ENCODE data around the gene PYURF.
"Not testable (repeated sequence)": the region's sequence is repeated elsewhere in the genome, so short reads cannot be mapped to it uniquely, and the experiment has no call there.

The PYURF gene, protein sequence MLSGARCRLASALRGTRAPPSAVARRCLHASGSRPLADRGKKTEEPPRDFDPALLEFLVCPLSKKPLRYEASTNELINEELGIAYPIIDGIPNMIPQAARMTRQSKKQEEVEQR

DNA sequence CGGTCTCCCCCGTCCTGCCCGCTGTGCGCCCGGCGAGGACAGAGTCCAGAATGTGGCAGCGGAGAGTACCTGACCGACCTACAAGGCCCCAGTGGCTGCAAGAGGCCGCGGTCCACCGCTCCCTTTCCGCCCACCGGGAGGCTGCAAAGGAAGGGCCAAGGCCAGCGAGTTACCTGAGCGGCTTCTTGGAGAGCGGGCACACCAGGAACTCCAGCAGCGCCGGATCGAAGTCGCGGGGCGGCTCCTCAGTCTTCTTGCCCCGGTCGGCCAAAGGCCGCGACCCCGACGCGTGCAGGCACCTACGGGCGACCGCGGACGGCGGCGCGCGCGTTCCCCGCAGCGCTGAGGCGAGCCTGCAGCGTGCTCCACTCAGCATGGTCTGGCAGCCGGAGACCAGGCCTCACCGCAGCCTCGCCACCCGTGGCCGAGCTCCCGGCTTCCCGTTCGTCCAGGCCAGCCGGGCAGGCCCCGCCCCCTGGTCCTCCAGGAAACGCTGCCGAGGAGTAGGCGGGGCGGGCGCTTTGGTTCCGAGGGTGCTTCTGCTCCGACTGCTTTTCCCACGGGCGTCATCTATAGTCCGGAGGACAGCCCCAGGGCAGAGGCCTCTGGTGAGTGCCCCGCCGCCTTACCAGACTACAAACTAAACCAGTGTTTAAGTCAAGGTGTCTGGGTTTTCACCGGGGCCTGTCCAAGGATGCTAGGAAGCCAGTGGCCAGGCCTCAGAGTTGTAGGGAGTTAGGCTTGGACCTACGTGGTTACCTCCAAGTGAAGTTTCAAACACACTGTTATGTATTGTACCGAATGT lies at the start of gene PYURF:
Gene PYURF (minus strand): TSS at position 452 of the 805 bp plus-strand sequence. CDS start 76 bp downstream, at position 376.
- DNase-seq (ENCODE audit: low read depth) = peak; percentile 92

- no peak for DNase-seq (ENCODE audit: low read depth)
These were observed 46.4 kb upstream of the PYURF start for GRCh38 chr4:88570001-88570400.

- no peak for DNase-seq (ENCODE audit: low read depth)
These were observed 44.0 kb upstream of the PYURF start for GRCh38 chr4:88567591-88567990.

DNA sequence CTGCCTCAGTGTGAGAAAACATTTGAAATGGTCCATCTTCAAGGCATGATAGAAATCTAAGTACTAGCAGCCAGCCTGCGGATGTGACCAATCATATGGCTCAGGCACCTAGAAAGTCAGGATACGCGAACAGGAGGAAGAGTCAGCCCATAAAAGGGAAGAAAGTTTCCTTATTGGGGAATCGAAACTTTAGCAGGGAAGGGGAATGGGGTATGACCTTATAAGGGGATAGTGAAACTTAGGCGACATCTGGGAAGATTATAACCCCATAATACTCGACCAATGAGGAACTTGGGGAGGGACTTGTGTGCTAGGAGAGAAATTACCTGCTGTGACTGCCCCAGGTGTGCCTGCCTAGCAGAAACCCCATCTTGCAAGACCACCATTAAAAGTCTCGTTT lies 26.2 kb upstream of the PYURF start:
- no peak for DNase-seq (ENCODE audit: low read depth)

- DNase-seq (ENCODE audit: low read depth) = not testable (repeated sequence)
These were observed 15.9 kb upstream of the PYURF start for GRCh38 chr4:88539322-88540068.

- no peak for DNase-seq (ENCODE audit: low read depth)
These were observed 14.1 kb upstream of the PYURF start for GRCh38 chr4:88537709-88538108.

- DNase-seq (ENCODE audit: low read depth) = no peak
These were observed 11.6 kb upstream of the PYURF start for GRCh38 chr4:88535090-88535755.

- peak; percentile 85 for DNase-seq (ENCODE audit: low read depth)
These were observed 10.6 kb upstream of the PYURF start for GRCh38 chr4:88533937-88534750.

- DNase-seq (ENCODE audit: low read depth) = no peak
These were observed 9.7 kb upstream of the PYURF start for GRCh38 chr4:88533088-88533790.

DNA sequence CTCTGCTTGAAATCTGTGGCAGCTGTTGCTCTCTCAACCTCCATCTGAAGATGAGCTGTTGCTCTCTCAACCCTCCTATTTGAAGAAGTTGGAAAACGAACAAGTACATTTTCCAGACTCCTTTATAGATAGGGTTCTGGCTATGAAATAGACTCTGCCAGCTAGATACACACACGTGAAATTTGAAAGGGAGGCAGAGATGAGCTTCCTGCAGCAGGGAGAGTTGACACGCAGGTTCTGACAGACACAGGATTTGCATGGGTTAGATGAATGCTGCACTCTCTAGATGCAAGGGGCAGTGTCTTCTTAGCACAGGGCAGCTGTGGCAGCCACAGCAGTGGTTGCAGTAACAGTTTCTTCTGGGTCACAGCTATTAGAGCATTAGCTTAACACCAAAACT lies 8.0 kb upstream of the PYURF start:
- no peak for DNase-seq (ENCODE audit: low read depth)

GRCh38 chr4:88528861-88529260 lies 5.3 kb upstream of the PYURF start:
- DNase-seq (ENCODE audit: low read depth) = no peak

- no peak for DNase-seq (ENCODE audit: low read depth)
These were observed 4.2 kb upstream of the PYURF start for GRCh38 chr4:88527787-88528186.

GRCh38 chr4:88526221-88526815 lies 2.7 kb upstream of the PYURF start:
- no peak for DNase-seq (ENCODE audit: low read depth)

DNA sequence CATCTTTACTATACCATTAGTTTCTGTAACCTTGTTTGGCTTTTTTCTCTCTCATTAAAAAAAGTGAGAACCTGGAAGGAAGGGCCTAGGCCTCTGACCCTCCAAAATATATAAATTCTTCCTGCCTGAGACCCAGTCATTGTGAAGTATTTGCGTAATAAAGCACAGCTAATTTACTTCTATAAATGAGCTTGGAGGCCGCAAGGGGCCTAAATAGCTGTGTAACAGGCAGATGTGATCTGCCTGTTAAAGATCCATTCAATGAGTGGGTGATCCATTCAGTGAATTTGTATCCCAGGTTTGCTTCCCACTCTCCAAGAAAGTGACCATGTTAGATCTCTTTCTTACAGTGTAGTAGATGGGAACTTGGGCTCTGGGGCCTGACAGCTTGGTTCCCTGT lies 595 bp upstream of the PYURF start:
- no peak for DNase-seq (ENCODE audit: low read depth)

DNA sequence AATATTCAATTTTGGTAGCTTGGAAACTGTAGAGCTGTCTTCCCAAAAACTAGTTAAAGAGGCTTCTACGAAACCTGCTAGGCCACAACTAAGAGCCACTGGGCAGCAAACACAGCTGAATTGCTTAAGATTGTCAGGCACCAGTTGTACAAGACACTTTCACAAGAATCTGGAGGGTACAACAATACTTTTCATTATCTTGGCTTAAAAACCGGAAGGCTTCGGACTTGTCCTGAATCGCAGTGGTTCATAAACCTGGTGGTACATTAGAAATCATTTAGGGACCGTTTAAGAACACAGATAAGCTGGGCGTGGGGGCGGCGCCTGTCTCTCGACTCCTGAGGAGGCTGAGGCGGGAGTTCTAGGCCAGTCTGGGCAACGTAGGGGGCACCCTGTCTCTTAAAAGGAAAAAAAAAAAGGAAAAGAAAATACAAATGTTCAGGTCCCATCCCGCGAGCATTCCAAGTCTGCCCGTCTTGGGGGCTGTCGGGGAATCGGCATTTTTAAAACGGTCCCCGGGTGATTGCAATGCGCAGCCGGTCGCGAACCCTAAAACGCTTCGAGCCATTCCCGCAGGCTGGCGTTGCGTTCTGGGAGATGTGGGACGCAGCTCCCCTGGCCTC lies 763 bp downstream of the PYURF start:
- no peak for DNase-seq (ENCODE audit: low read depth)

- no peak for DNase-seq (ENCODE audit: low read depth)
These were observed 4.7 kb downstream of the PYURF start for GRCh38 chr4:88518911-88519310.

DNA sequence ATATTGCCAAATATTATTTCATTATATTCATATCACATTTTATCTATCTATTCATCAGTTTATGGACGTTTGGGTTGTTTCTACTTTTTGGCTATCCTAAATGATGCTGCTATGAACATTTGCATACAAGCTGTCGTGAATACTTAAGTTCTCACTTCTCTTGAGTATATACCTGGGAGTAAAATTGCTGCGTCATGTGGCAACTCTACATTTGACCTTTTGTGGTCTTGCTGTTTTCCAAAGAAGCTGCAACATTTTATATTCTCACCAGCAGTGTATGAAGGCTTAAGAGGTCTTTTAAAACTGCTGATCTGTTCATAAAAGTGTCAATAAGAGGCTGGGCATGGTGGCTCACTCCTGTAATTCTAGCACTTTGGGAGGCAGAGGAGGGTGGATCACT lies 5.8 kb downstream of the PYURF start:
- DNase-seq (ENCODE audit: low read depth) = no peak

DNA sequence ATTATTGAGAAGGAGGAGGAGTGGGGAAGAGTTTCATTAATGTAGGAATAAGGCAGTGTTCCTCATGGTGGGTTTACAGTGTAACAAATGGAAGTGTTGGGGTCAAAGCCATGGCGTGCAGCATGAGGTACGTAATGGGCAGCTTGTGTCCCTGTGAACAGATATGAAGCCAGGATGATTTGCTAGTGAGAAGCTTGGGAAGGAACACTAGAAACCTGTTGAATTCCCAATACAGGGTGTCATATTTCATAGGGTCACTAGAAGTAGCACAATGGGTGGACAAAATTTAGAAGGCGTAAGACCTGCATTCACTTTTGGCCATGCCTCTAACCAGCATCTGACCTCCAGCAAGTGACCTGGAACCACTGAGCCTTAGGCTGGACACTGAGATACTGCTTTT lies 6.8 kb downstream of the PYURF start:
- DNase-seq (ENCODE audit: low read depth) = no peak

- no peak for DNase-seq (ENCODE audit: low read depth)
These were observed 8.7 kb downstream of the PYURF start for GRCh38 chr4:88514557-88515511.
